Measurements from ENCODE around the gene ACKR3. TPM values are rescaled to one million over a fixed set of nuclear protein-coding genes. Genes with fewer than 3 reads are reported as not detected.

The ACKR3 gene
- total and polyA plus RNA-seq, 10 of the 15 experiments (the other 5 are each of a cell fraction or from before 2014, with no cell fraction given), result 3.0 to 154 (median 6.4) TPM

- TF ChIP-seq E2F8 (IDR thresholded peaks at IDR 0.05; ENCODE audit: low read depth, partially characterized antibody) (no peak), RAD21 (IDR thresholded peaks at IDR 0.05; ENCODE audit: insufficient read depth, low read depth, low read length) (no peak), TBL1XR1 (IDR thresholded peaks at IDR 0.05; ENCODE audit: low read depth, low read length) (no peak), MEF2B (IDR thresholded peaks at IDR 0.05; ENCODE audit: partially characterized antibody, poor library complexity, severe bottlenecking) (peak; percentile 21), NR2C1 (IDR thresholded peaks at IDR 0.05) (no peak), ZBTB11 (CRISPR knock-in tag; IDR thresholded peaks at IDR 0.05) (no peak), REST (IDR thresholded peaks at IDR 0.05; ENCODE audit: low read depth, low read length) (no peak), FOXK2 (IDR thresholded peaks at IDR 0.05) (no peak), KAT2A (conservative IDR thresholded peaks at IDR 0.05; ENCODE audit: control insufficient read depth, low read depth, low read length) (no peak), TCF12 (IDR thresholded peaks at IDR 0.05; ENCODE audit: low read depth, low read length) (0 out of 2 replicates have a peak, but pooled peaks have one; percentile 20), ASH2L (IDR thresholded peaks at IDR 0.05; ENCODE audit: borderline replicate concordance, low read depth) (no peak), MEF2A (IDR thresholded peaks at IDR 0.05; ENCODE audit: insufficient read depth, low read depth, low read length) (no peak), HDGF (IDR thresholded peaks at IDR 0.05) (no peak), HDAC2 (IDR thresholded peaks at IDR 0.05) (no peak), PKNOX1 (IDR thresholded peaks at IDR 0.05) (no peak), ZZZ3 (IDR thresholded peaks at IDR 0.05; ENCODE audit: control insufficient read depth, insufficient read length, low read depth) (no peak), NR2C2 (IDR thresholded peaks at IDR 0.05; ENCODE audit: borderline replicate concordance, control insufficient read depth, insufficient read length, low read depth) (no peak), GABPA (IDR thresholded peaks at IDR 0.05; ENCODE audit: low read depth) (no peak), ATF7 (IDR thresholded peaks at IDR 0.05; ENCODE audit: low read depth) (peak; percentile 16; the same call in 1 of the 2 replicates)
These were observed 31.4 kb upstream of the ACKR3 start (continued) for GRCh38 chr2:236538242-236538641.
